HCT116 (cell line): ENCODE measurements around the gene STXBP5L. TPM values are rescaled to one million over a fixed set of nuclear protein-coding genes. Genes with fewer than 3 reads are reported as not detected.

Experiments used
- ATAC-seq: fragments of 200-7000 bp; cut with Tn5 transposase; 2 replicates; pipeline ENCODE4 v1.9.1; 2020; ENCODE audit warnings: mild to moderate bottlenecking, moderate library complexity
- BruUV-seq: library from RNA; stranded (reverse); fragments of 400-500 nt; replicated peaks from 2 replicates; lab custom pipeline; 2021; lab: Mats Ljungman, UMichigan
- CTCF ChIA-PET: fragments of 300-600 bp; sonication (Branson Sonifier 250); formaldehyde crosslinking; loops from one replicate; lab custom pipeline; 2021; ENCODE audit warnings: antibody characterized with exemption; lab: Charles Lee
- POLR2A ChIA-PET: fragments of 300-600, 350-600 bp; sonication (Branson Sonifier 250); formaldehyde crosslinking; loops from one replicate; lab custom pipeline; 2021; ENCODE audit warnings: antibody characterized with exemption; lab: Charles Lee
- RAD21 ChIA-PET, 2 experiments: fragments of 300-600 bp; sonication (Branson Sonifier 250); formaldehyde crosslinking; loops; one replicate each; lab custom pipeline; 2023; ENCODE audit warnings: low total read pairs in 2 of 2; ENCODE audit not compliant: uncharacterized antibody in 2 of 2, unreplicated experiment in 2 of 2, low non-redundant PET in 1 of 2; lab: Charles Lee
- DNase-seq: peaks from one replicate; pipeline ENCODE4 v3.0.0-alpha.2; 2010; ENCODE audit warnings: low read depth, low spot score
- H2AFZ ChIP-seq: fragments of 200-600 bp; shearing (Covaris generic), sonication (generic); 2 replicates; pipeline ENCODE4 v1.6.1; 2017; ENCODE audit warnings: low read depth, mixed run types, mixed read lengths, antibody characterized with exemption, low read length; ENCODE audit not compliant: poor library complexity, severe bottlenecking
- H3K27ac ChIP-seq: 2 replicates; pipeline ENCODE4 v1.5.1; 2012; ENCODE audit warnings: low read depth, low read length
- H3K27me3 ChIP-seq: fragments of 200-600 bp; sonication (generic); 2 replicates; pipeline ENCODE4 v1.6.1; 2016; ENCODE audit warnings: mixed run types, low read length, mixed read lengths; ENCODE audit not compliant: insufficient read depth
- H3K36me3 ChIP-seq, 2 experiments: fragments of 200-500 bp in 1 of 2; fragments of 200-600 bp in 1 of 2; sonication (Bioruptor generic) in 1 of 2; sonication (generic) in 1 of 2; 2 replicates each; pipeline versions ENCODE4 v1.5.1 to v1.6.1; 2014 to 2016; ENCODE audit warnings: low read length in 2 of 2, inconsistent platforms in 1 of 2, mixed read lengths in 1 of 2, mixed run types in 1 of 2; ENCODE audit not compliant: insufficient read depth in 2 of 2, control insufficient read depth in 1 of 2
- H3K4me1 ChIP-seq, 2 experiments: fragments of 200-600 bp in 1 of 2; sonication (generic) in 1 of 2; 2 replicates each; pipeline versions ENCODE4 v1.5.1 to v1.6.1; 2012 to 2017; ENCODE audit warnings: low read length in 2 of 2, inconsistent platforms in 1 of 2, mild to moderate bottlenecking in 1 of 2, mixed read lengths in 1 of 2, mixed run types in 1 of 2, moderate library complexity in 1 of 2; ENCODE audit not compliant: insufficient read depth in 2 of 2, control insufficient read depth in 1 of 2
- H3K4me2 ChIP-seq: fragments of 200-600 bp; sonication (generic); 2 replicates; pipeline ENCODE4 v1.6.1; 2017; ENCODE audit warnings: mixed run types, low read length, mixed read lengths
- H3K4me3 ChIP-seq, 2 experiments: fragments of 200-600 bp in 1 of 2; sonication (generic) in 1 of 2; replicated peaks in 1 of 2; 2 replicates each; pipeline ENCODE4 v1.5.1; 2011 to 2016; ENCODE audit warnings: low read length in 2 of 2, control low read depth in 1 of 2, low read depth in 1 of 2, mild to moderate bottlenecking in 1 of 2, mixed read lengths in 1 of 2, mixed run types in 1 of 2
- H3K79me2 ChIP-seq: fragments of 200-600 bp; sonication (generic); 2 replicates; pipeline ENCODE4 v1.6.1; 2017; ENCODE audit warnings: mild to moderate bottlenecking, mixed run types, low read length, moderate library complexity, mixed read lengths; ENCODE audit not compliant: insufficient read depth
- H3K9ac ChIP-seq: fragments of 200-600 bp; sonication (generic); 2 replicates; pipeline ENCODE4 v1.6.1; 2016; ENCODE audit warnings: low read length, mixed read lengths
- H3K9me2 ChIP-seq: fragments of 200-600 bp; sonication (generic), shearing (Covaris generic); 2 replicates; pipeline ENCODE4 v1.6.1; 2017; ENCODE audit warnings: mixed run types, mild to moderate bottlenecking, moderate library complexity; ENCODE audit not compliant: insufficient read depth
- H3K9me3 ChIP-seq, 2 experiments: fragments of 200-500 bp in 1 of 2; fragments of 200-600 bp in 1 of 2; sonication (Bioruptor generic) in 1 of 2; sonication (generic) in 1 of 2; 2 replicates each; pipeline ENCODE4 v1.6.1; 2014 to 2017; ENCODE audit warnings: low read length in 2 of 2, mixed read lengths in 2 of 2, inconsistent platforms in 1 of 2, low read depth in 1 of 2, mild to moderate bottlenecking in 1 of 2, mixed run types in 1 of 2, moderate library complexity in 1 of 2; ENCODE audit not compliant: control insufficient read depth in 1 of 2, insufficient read depth in 1 of 2
- H4K20me1 ChIP-seq: fragments of 200-600 bp; sonication (generic), shearing (Covaris generic); 2 replicates; pipeline ENCODE4 v1.6.1; 2017; ENCODE audit warnings: mixed run types, mild to moderate bottlenecking, moderate library complexity; ENCODE audit not compliant: insufficient read depth
- ATF3 ChIP-seq: IDR thresholded peaks from 2 replicates; pipeline ENCODE4 v1.6.1; 2012
- EZH2 ChIP-seq: fragments of 200-600 bp; sonication (generic); IDR thresholded peaks from 2 replicates; pipeline ENCODE4 v1.6.1; 2017; ENCODE audit warnings: antibody characterized with exemption, mixed run types
- EZH2phosphoT487 ChIP-seq: fragments of 200-600 bp; IDR thresholded peaks from 2 replicates; pipeline ENCODE4 v1.6.1; 2018; ENCODE audit warnings: antibody characterized with exemption, borderline replicate concordance
- SP1 ChIP-seq: IDR thresholded peaks from 2 replicates; pipeline ENCODE4 v1.6.1; 2012; ENCODE audit warnings: low read depth
- ZBTB33 ChIP-seq: IDR thresholded peaks from 2 replicates; pipeline ENCODE4 v1.6.1; 2011; ENCODE audit warnings: mild to moderate bottlenecking, low read length, moderate library complexity; ENCODE audit not compliant: insufficient replicate concordance; ENCODE audit errors: extremely low read depth
- intact Hi-C: fragments of 100-400 bp; cut with micrococcal nuclease; formaldehyde crosslinking; loops from 2 replicates; pipeline ENCODE4 v1.10.0; 2022
- total RNA-seq: library from RNA; stranded (reverse); gene quantifications from one replicate; pipeline ENCODE4 v1.2.1, GENCODE V29; 2021; ENCODE audit not compliant: unreplicated experiment

STXBP5L gene
- total RNA-seq, 1 experiment from 2014 or later, result not detected

- ATAC-seq, result no peak
- intact Hi-C loops, result no loop called here
- H3K4me2 ChIP-seq, result no peak overlapping the region
- no peaks in the 10 kb centered on the region for H3K4me1 ChIP-seq
- H3K79me2 ChIP-seq, result no peaks in the 10 kb centered on the region
- RAD21 ChIA-PET, result no interaction called here
- H3K9me3 ChIP-seq, result no peaks in the 10 kb centered on the region
- H3K27me3 ChIP-seq, result no peaks in the 10 kb centered on the region
- no peak for TF ChIP-seq ZBTB33
- no peak for TF ChIP-seq ATF3
- TF ChIP-seq SP1, result no peak
- no peak for TF ChIP-seq EZH2
- TF ChIP-seq EZH2phosphoT487, result no peak
- CTCF ChIA-PET, result no interaction called here
- peaks cover 5 to 30% of the 10 kb centered on the region in 2 experiments; a peak in 2 of 4 replicates for H3K36me3 ChIP-seq
- no peak for DNase-seq
- no peak overlapping the region for H3K9ac ChIP-seq
- no peak overlapping the region for H2AFZ ChIP-seq
- H3K27ac ChIP-seq, result no peak overlapping the region
- no peaks in the 10 kb centered on the region for H4K20me1 ChIP-seq
- BruUV-seq, result no TSS peak
- no peak overlapping the region for H3K4me3 ChIP-seq
- POLR2A ChIA-PET, result no interaction called here
- no peaks in the 10 kb centered on the region for H3K9me2 ChIP-seq
Observed at GRCh38 chr3:121430664-121431215, 522.7 kb downstream of the STXBP5L start.
